ENCODE data around the gene RPGRIP1. TPM values are rescaled to one million over a fixed set of nuclear protein-coding genes. Genes with fewer than 3 reads are reported as not detected.

The RPGRIP1 gene
- total RNA-seq: not detected in 2 replicates

GRCh38 chr14:21279783-21280182 is at the start of gene RPGRIP1:
TSS of gene RPGRIP1 (plus strand) at chr14:21280083. CDS start at chr14:21287977, 7,894 bp downstream.

GRCh38 chr14:21269252-21270046 is 10.4 kb upstream of the RPGRIP1 start, which contains the start of gene HNRNPC:
TSS of gene HNRNPC (minus strand) at chr14:21269442. CDS start at chr14:21234193, 35,249 bp downstream.

Other genes starting within 250 kb of the RPGRIP1 start
- gene TPPP2, start 249.9 kb upstream of the RPGRIP1 start, total RNA-seq: not detected in 2 replicates
- not detected in 2 replicates for gene RNASE13, start 245.3 kb upstream of the RPGRIP1 start, total RNA-seq
- gene RNASE7, start 237.7 kb upstream of the RPGRIP1 start, total RNA-seq: not detected in 2 replicates
- not detected in 2 replicates for gene RNASE8, start 222.3 kb upstream of the RPGRIP1 start, total RNA-seq
- gene ARHGEF40, start 209.8 kb upstream of the RPGRIP1 start, total RNA-seq: 7.8 and 8.7 TPM in 2 replicates
- gene ZNF219, start 181.4 kb upstream of the RPGRIP1 start, total RNA-seq: 2.3 and 3.8 TPM in 2 replicates
- not detected in 2 replicates for gene TMEM253, start 179.0 kb upstream of the RPGRIP1 start, total RNA-seq
- gene OR5AU1, start 124.0 kb upstream of the RPGRIP1 start, total RNA-seq: not detected in 2 replicates
- gene HNRNPC, start 10.6 kb upstream of the RPGRIP1 start, total RNA-seq: 714 and 948 TPM in 2 replicates
- 97.1 and 148 TPM in 2 replicates for gene SUPT16H, start 103.9 kb downstream of the RPGRIP1 start, total RNA-seq
- gene CHD8, start 176.0 kb downstream of the RPGRIP1 start, total RNA-seq: 36.4 and 47.9 TPM in 2 replicates
- gene RAB2B, start 196.9 kb downstream of the RPGRIP1 start, total RNA-seq: 27.6 and 32.7 TPM in 2 replicates
- gene TOX4, start 197.1 kb downstream of the RPGRIP1 start, total RNA-seq: 18.5 and 29.3 TPM in 2 replicates
- 81.9 and 91.8 TPM in 2 replicates for gene METTL3, start 231.3 kb downstream of the RPGRIP1 start, total RNA-seq
- 1.2 and 1.3 TPM in 2 replicates for gene SALL2, start 246.3 kb downstream of the RPGRIP1 start, total RNA-seq

All from epithelial cell of umbilical artery (primary cell).